Endodermal cell (in vitro differentiated cells): ENCODE data around the gene BSN. TPM values are rescaled to one million over a fixed set of nuclear protein-coding genes. Genes with fewer than 3 reads are reported as not detected.

Experiments
- DNase-seq: peaks from one replicate; pipeline ENCODE4 v3.0.0-alpha.2; 2017
- H3K27ac ChIP-seq: 2 replicates; pipeline ENCODE4 v1.5.1; 2013; ENCODE audit warnings: mild to moderate bottlenecking, low read depth, low read length, moderate library complexity
- H3K27me3 ChIP-seq: 2 replicates; pipeline ENCODE4 v1.6.1; 2013; ENCODE audit warnings: mild to moderate bottlenecking, low read length, moderate library complexity; ENCODE audit not compliant: insufficient read depth, control insufficient read depth, poor library complexity, severe bottlenecking
- H3K36me3 ChIP-seq: 2 replicates; pipeline ENCODE4 v1.7.0; 2013; ENCODE audit warnings: mild to moderate bottlenecking, low read length, moderate library complexity; ENCODE audit not compliant: control insufficient read depth, insufficient read depth
- H3K4me1 ChIP-seq: one replicate; pipeline ENCODE4 v1.7.0; 2013; ENCODE audit warnings: low read length; ENCODE audit not compliant: control insufficient read depth, insufficient read depth
- H3K4me3 ChIP-seq: 2 replicates; pipeline ENCODE4 v1.5.1; 2013; ENCODE audit warnings: mild to moderate bottlenecking, low read length, moderate library complexity
- H3K9ac ChIP-seq: 2 replicates; pipeline ENCODE4 v1.6.1; 2013; ENCODE audit warnings: mild to moderate bottlenecking, low read length, moderate library complexity; ENCODE audit not compliant: poor library complexity, severe bottlenecking; ENCODE audit errors: extremely low read depth
- H3K9me3 ChIP-seq: 2 replicates; pipeline ENCODE4 v1.6.1; 2013; ENCODE audit warnings: mild to moderate bottlenecking, low read length, moderate library complexity; ENCODE audit not compliant: control insufficient read depth
- H3K27ac Mint-ChIP-seq: 2 replicates; pipeline ENCODE4 v1.8.0; 2020; ENCODE audit warnings: mixed read lengths
- H3K27me3 Mint-ChIP-seq: 2 replicates; pipeline ENCODE4 v1.8.0; 2021; ENCODE audit warnings: mild to moderate bottlenecking, mixed read lengths; ENCODE audit not compliant: insufficient read depth
- H3K36me3 Mint-ChIP-seq: 2 replicates; pipeline ENCODE4 v1.8.0; 2020; ENCODE audit warnings: low read depth, mixed read lengths
- H3K4me1 Mint-ChIP-seq: 2 replicates; pipeline ENCODE4 v1.8.0; 2020; ENCODE audit warnings: mixed read lengths
- H3K4me3 Mint-ChIP-seq: 2 replicates; pipeline ENCODE4 v1.8.0; 2020; ENCODE audit warnings: mild to moderate bottlenecking, moderate library complexity, mixed read lengths
- H3K9me3 Mint-ChIP-seq: 2 replicates; pipeline ENCODE4 v1.8.0; 2020; ENCODE audit warnings: mild to moderate bottlenecking, mixed read lengths
- CTCF ChIP-seq: fragments of 200-600 bp; sonication (generic); conservative IDR thresholded peaks from 2 replicates; pipeline ENCODE4 v1.5.0; 2021; ENCODE audit warnings: antibody characterized with exemption, mild to moderate bottlenecking
- WGBS, 2 experiments: methylation state at CpG; one replicate each; pipeline versions ENCODE4 v1.1.5 to v1.1.7; 2013; ENCODE audit warnings: missing lambda C conversion rate in 2 of 2, mixed read lengths in 1 of 2; ENCODE audit not compliant: insufficient coverage in 1 of 2, insufficient read length in 1 of 2; 5-methylcytosine and 5-hydroxymethylcytosine counted together
- total RNA-seq, 2 donors: library from RNA; stranded (reverse); fragmentation: NEBNext Ultra II Directional in 1 of 2; extraction: Animal tissue kit (Norgen Biotek cat#: 25700) in 1 of 2; gene quantifications; 2 replicates in 1 of 2; 3 replicates in 1 of 2; pipeline ENCODE4 v1.2.1, GENCODE V29; 2021

BSN gene
- total RNA-seq, 2 donors from 2014 or later, result 2.4 to 2.5 TPM

GRCh38 chr3:49700453-49701128, 146.3 kb downstream of the BSN start:
- H3K27me3 ChIP-seq, result no peaks in the 10 kb centered on the region
- Mint-ChIP-seq H3K4me3 (no peak overlapping the region), H3K27ac (no peak overlapping the region), H3K9me3 (no peaks in the 10 kb centered on the region), H3K36me3 (peaks cover 6% of the 10 kb centered on the region), H3K27me3 (no peaks in the 10 kb centered on the region), H3K4me1 (no peaks in the 10 kb centered on the region)
- H3K4me3 ChIP-seq, result no peak overlapping the region
- no peaks in the 10 kb centered on the region for H3K9me3 ChIP-seq
- no peaks in the 10 kb centered on the region for H3K4me1 ChIP-seq
- H3K27ac ChIP-seq, result peak overlapping the region; percentile 44
- H3K36me3 ChIP-seq, result peaks cover 5% of the 10 kb centered on the region
- 85 to 86% methylated on average over 11 to 13 of the region's 13 CpGs for WGBS, 2 experiments
- peak; percentile 62 for TF ChIP-seq CTCF
- no peak overlapping the region for H3K9ac ChIP-seq
- peak; percentile 67 for DNase-seq

GRCh38 chr3:49701388-49702077, 147.3 kb downstream of the BSN start:
- Mint-ChIP-seq H3K27me3 (no peaks in the 10 kb centered on the region), H3K4me1 (no peaks in the 10 kb centered on the region), H3K27ac (peak overlapping the region; percentile 58), H3K4me3 (no peak overlapping the region), H3K36me3 (peaks cover 6% of the 10 kb centered on the region), H3K9me3 (no peaks in the 10 kb centered on the region)
- Histone ChIP-seq H3K27ac (peak overlapping the region; percentile 22), H3K4me3 (no peak overlapping the region), H3K36me3 (peaks cover 5% of the 10 kb centered on the region), H3K9me3 (no peaks in the 10 kb centered on the region), H3K4me1 (no peaks in the 10 kb centered on the region), H3K27me3 (no peaks in the 10 kb centered on the region), H3K9ac (no peak overlapping the region)
- DNase-seq, result peak; percentile 89
- 72 to 87% methylated on average over 7 to 21 of the region's 21 CpGs for WGBS, 2 experiments
- TF ChIP-seq CTCF, result peak; percentile 72

GRCh38 chr3:49702672-49703071, 148.4 kb downstream of the BSN start:
- Histone ChIP-seq H3K27me3 (no peaks in the 10 kb centered on the region), H3K4me3 (no peak overlapping the region), H3K9ac (no peak overlapping the region), H3K36me3 (peaks cover 5% of the 10 kb centered on the region), H3K27ac (no peak overlapping the region), H3K4me1 (no peaks in the 10 kb centered on the region), H3K9me3 (no peaks in the 10 kb centered on the region)
- no peak for TF ChIP-seq CTCF
- peaks cover 8% of the 10 kb centered on the region for H3K36me3 Mint-ChIP-seq
- WGBS, 2 experiments, result 91 to 96% methylated on average over 5 to 11 of the region's 11 CpGs
- no peaks in the 10 kb centered on the region for H3K27me3 Mint-ChIP-seq
- H3K4me3 Mint-ChIP-seq, result no peak overlapping the region
- H3K27ac Mint-ChIP-seq, result no peak overlapping the region
- H3K9me3 Mint-ChIP-seq, result no peaks in the 10 kb centered on the region
- H3K4me1 Mint-ChIP-seq, result no peaks in the 10 kb centered on the region
- DNase-seq, result no peak
